HG03460 (cell line): ENCODE data around the gene RSAD1.

ENCODE experiments used
- ATAC-seq: cut with Tn5 transposase; IDR thresholded peaks from one replicate; pipeline ENCODE4 v1.9.1; 2021; ENCODE audit not compliant: unreplicated experiment

Gene RSAD1

GRCh38 chr17:50478391-50479381 is at the start of gene RSAD1:
RSAD1 (plus strand) TSS chr17:50478860; CDS start chr17:50478885, 25 bp downstream.
- ATAC-seq = peak; percentile 83

- ATAC-seq = no peak
Observed at GRCh38 chr17:50429793-50430192, 48.9 kb upstream of the RSAD1 start.

GRCh38 chr17:50430821-50431618 is 47.6 kb upstream of the RSAD1 start:
- ATAC-seq = no peak

- no peak for ATAC-seq
Observed at GRCh38 chr17:50432125-50432762, 46.4 kb upstream of the RSAD1 start.

- no peak for ATAC-seq
Observed at GRCh38 chr17:50437409-50437808, 41.3 kb upstream of the RSAD1 start.

GRCh38 chr17:50439008-50439407 is 39.7 kb upstream of the RSAD1 start:
- no peak for ATAC-seq

- ATAC-seq = no peak
Observed at GRCh38 chr17:50440172-50440837, 38.4 kb upstream of the RSAD1 start.

- no peak for ATAC-seq
Observed at GRCh38 chr17:50440838-50441829, 37.5 kb upstream of the RSAD1 start.

- ATAC-seq = no peak
Observed at GRCh38 chr17:50443505-50443974, 35.1 kb upstream of the RSAD1 start.

- ATAC-seq = no peak
Observed at GRCh38 chr17:50444841-50445715, 33.6 kb upstream of the RSAD1 start.

GRCh38 chr17:50445730-50446325 is 32.8 kb upstream of the RSAD1 start:
- ATAC-seq = no peak

GRCh38 chr17:50447870-50448595 is 30.6 kb upstream of the RSAD1 start:
- no peak for ATAC-seq

- ATAC-seq = no peak
Observed at GRCh38 chr17:50448643-50449042, 30.0 kb upstream of the RSAD1 start.

GRCh38 chr17:50451943-50452629 is 26.6 kb upstream of the RSAD1 start:
- no peak for ATAC-seq

- no peak for ATAC-seq
Observed at GRCh38 chr17:50452630-50453300, 25.9 kb upstream of the RSAD1 start.

- no peak for ATAC-seq
Observed at GRCh38 chr17:50453901-50454300, 24.8 kb upstream of the RSAD1 start.
